HG03571 (cell line): ENCODE results near the gene CAPNS1.
"Not testable (repeated sequence)": the region's sequence is repeated elsewhere in the genome, so short reads cannot be mapped to it uniquely, and the experiment has no call there.

Experiments used
- ATAC-seq: cut with Tn5 transposase; IDR thresholded peaks from one replicate; pipeline ENCODE4 v1.9.1; 2021; ENCODE audit not compliant: unreplicated experiment

CAPNS1 gene

DNA sequence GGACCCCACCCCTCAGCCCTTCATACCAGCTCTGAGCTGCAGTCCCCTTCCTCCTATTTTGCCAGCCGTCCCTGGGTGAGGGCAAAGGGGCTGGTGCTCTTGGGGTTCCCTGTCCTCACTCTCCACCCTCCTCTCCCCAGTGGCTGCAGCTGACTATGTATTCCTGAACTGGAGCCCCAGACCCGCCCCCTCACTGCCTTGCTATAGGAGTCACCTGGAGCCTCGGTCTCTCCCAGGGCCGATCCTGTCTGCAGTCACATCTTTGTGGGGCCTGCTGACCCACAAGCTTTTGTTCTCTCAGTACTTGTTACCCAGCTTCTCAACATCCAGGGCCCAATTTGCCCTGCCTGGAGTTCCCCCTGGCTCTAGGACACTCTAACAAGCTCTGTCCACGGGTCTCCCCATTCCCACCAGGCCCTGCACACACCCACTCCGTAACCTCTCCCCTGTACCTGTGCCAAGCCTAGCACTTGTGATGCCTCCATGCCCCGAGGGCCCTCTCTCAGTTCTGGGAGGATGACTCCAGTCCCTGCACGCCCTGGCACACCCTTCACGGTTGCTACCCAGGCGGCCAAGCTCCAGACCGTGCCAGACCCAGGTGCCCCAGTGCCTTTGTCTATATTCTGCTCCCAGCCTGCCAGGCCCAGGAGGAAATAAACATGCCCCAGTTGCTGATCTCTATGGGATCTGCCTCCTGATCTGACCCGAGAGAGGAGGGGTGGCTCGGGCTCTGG is 10.0 kb downstream of the CAPNS1 start:
- no peak for ATAC-seq

DNA sequence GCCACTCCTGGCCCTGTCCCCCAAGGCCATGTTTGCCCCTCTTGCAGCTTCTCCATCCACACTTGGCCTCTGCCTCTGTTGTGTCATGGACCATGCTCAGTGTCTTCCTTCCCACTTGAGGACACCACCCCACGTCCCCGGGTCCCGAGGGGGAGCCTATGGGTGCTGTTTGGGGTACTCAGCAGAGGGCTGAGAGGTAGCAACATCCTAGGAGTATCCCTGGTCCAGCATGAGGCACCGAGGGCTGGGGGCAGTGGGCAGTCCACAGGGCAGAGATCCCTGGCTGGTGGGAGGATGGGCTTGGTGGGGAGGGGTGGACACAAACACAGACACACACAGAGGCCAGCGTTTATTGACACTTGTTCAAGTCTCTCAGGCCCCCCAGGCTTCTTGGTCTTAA is 10.7 kb downstream of the CAPNS1 start:
- no peak for ATAC-seq

DNA sequence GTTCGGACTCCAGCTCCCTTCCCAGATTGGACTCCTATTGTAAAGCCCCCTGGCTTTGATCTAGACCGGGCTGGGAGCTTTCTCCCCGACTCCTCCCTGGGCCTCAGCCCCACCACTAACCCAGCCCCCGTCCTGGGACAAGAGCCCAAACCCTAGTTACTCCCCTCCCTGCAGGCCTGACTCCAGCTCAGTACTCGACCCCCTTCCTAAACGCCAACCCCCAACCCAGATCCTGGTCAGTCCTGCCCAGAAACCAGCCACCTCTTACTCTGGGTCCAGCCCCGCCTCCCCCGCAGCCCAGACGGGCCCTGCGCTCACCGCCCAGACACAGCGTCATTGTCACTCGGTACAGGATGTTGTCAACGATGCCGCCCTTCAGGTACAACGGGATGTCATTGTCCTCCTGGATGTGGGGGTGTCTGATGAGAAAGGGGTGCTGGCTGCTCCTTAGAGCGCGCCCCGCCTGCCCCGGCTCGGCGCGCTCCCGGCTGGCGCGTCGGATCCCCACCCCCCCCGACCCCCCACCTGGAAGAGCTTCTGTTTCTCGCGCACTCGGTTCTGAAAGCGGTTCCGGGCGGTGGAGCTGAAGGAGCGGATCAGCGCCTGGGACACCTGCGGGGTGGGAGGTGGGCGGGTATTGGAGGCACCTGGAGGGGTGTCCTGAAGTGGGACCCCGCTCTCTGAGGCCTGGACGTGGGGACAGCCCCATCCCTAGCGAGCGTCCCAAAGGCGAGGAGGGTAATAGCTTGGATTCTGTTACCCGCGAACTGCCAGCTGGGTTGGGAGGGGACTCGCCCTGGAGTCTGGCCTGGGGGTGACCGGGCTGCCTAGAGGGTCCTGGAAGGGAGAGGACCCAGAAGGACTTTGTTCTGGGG is 11.5 kb downstream of the CAPNS1 start:
- no peak for ATAC-seq

DNA sequence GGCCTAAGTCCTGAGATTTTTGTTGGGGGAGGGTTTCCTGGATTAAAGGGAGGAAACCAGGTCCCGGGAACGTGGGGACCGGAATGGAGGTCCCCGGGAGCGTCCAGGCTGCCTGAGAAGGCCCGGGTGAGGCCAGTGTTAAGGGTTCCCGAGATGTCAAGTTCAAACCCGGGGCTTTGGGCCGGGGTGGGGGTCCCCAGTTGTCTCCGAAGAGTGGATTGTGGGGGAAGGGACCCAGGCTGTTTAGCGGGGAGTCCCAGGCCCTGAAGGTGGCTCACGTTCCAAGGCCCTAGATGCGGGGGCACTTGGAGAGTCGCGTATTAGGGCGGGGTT is 12.1 kb downstream of the CAPNS1 start:
- no peak for ATAC-seq

DNA sequence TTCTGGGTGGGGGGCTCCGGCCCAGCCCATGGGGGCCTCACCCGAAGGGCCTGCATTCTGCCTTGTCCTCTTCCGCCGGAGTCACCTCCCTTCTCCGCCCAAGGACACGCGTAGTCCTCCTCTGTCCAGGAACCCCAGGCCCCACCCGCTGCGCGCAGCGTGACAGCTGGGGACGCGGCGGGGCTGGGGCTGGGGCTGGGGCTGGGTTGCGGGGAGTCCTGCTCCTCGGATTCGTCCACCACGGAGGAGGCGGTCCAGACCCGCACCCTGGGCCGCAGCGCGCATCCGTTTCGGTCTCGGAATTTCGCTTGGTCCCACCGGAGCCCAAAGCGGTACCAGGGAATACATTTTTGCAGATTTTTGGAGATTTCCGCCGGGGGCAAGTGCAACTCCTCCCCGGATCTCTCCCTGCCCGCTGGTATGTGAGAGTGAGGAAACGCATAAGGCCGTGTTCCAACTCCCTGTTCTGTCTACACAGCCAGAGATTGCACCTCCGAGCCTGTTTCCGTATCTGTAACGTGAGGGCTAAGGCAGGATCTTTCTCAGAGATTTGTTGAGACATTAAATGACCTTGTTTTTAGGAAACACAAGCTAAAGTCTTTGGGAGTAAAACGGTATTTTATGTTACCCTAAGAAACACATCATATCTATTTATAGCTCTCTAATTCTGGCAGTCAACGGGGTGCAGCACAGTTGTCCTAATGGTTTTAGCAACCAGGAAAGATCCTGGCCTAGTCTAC is 12.7 kb downstream of the CAPNS1 start, which contains the start of gene COX7A1:
Gene COX7A1 (minus strand): TSS at position 96 of the 740 bp plus-strand sequence. CDS start 40 bp downstream, at position 56.
- no peak for ATAC-seq

DNA sequence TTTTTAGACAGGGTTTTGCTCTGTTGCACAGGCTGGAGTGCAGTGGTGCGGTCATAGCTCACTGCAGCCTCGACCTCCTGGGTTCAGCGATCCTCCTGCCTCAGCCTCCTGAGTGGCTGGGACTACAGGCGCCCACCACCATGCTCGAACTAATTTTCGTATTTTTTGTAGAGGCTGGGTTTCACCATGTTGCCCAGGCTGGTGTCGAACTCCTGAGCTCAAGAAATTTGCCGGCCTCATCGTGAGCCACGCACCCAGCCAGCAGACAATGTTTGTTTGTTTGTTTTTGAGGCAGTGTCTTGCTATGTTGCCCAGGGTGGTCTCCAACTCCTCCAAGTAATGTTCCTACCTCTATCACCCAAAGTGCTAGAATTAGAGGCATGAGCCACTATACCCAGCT is 13.3 kb downstream of the CAPNS1 start:
- no peak for ATAC-seq

DNA sequence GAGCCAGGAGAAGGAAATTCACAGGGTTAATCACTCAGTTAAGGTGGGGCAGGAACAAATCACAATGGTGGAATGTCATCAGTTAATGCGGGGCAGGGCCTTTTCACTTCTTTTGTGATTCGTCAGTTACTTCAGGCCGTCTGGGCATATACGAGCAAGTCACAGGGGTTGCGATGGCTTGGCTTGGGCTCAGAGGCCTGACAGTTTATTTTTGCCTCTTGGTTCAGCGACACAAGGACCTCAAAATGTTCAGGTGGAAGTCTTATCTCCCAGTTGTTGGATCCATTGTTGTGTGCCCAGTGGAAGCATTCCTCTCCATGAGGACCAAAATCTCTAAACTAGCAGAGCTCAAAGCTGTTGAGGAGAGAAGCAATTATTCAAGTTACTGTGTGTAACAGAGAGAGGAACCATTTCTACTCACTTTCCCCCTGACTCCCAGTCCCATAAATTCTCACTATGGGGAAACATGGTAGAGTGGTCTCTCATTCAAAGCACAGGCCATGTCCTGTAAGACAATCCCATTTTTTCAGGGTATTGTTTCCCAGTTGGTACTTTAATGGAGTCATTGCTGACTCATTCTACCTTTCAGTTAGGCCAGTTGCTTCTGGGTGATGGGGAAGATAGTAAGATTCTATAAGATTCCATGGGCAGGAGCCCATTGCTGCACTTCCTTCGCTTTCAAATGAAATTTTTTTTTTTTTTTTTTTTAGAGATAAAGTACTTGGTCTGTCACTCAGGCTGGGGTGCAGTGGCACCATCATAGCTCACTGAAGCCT is 21.1 kb downstream of the CAPNS1 start:
- no peak for ATAC-seq

DNA sequence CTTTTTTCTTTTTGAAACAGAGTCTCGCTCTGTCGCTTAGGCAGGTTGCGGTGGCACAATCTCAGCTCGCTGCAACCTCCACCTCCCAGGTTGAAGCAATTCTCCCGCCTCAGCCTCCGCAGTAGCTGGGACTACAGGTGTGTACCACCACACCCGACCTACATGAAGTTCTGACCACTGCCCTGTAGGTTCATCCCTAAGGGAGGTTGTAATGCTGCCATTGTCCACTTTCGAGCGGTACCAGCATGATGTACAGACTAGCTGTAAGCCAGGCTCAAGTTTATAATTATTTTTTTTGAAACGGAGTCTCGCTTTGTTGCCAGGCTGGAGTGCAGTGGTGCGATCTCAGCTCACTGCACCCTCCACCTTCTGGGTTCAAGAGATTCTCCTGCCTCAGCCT is 23.9 kb downstream of the CAPNS1 start:
- ATAC-seq, result no peak

DNA sequence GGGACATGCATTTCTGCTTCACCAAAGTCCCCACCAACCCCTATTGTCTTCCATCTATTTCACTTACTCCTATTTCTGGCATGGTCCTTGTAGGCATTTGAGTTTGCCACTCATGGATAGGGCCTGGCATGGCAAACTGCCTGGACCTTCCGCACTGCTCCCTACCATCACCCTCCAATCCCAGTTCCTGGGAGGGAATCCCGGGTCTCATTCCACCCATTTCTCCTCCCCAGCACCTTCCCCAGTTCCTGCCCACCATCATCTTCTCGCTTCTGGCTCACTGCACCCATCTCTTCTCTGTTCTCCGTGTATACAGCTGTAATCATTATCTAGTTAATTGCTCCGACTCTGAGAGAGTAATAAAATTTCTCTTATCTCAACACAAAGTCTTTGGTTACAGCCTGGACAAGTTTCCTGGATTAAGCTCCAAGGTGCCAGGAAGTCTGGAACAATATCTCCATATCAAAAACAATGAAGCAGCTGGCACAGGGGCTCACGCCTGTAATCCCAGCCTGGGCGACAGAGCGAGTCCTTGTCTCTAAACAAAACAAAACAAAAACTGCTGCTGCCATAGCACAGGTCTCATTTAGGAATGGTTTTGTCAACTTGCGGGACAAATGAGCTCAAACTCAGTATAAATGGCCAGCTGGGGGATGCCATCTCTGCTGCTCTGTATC is 29.4 kb downstream of the CAPNS1 start:
- ATAC-seq, result no peak

DNA sequence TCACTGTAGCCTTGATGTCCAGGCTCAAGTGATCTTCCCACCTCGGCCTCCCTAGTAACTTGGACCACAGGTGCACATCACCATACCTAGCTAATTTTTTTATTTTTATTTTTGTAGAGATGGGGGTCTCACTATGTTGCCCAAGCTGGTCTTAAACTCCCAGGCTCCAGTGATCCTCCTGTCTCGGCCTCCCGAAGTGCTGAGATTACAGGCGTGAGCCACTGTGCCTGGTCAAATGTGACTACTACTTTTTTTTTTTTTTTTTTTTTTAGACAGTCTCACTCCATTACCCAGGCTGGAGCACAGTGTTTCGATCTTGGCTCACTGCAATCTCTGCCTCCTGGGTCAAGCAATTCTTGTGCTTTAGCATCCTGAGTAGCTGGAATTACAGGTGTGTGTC is 33.0 kb downstream of the CAPNS1 start:
- ATAC-seq, result no peak

DNA sequence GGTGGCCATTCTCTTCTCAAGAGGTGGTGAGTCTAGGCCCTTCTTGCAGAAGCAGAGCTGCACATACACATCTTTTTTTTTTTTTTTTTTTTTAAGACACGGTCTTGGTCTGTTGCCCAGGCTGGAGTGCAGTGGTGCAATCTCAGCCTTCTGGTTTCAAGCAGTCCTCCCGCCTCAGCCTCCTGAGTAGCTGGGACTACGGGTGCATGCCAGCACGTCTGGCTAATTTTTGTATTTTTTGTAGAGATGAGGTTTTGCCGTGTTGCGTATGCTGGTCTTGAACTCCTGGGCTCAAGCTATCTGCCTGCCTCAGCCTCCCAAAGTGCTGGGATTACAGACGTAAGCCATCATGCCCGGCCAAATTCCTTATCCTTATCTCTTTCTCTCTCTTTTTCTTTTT is 34.0 kb downstream of the CAPNS1 start:
- ATAC-seq, result not testable (repeated sequence)

DNA sequence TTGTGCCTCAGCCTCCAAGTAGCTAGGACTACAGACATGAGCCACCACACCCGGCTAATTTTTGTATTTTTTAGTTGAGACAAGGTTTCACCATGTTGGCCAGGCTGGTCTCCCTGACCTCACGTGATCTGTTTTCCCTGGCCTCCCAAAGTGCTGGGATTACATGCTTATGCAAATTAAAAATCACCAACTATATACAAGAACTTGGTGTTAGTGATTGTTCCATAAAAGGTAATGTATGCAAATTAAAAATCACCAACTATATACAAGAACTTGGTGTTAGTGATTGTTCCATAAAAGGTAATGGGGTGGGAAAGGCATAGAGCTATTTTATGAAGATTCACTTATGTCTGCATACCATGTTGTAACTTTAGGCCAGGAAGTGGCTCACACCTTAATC is 39.2 kb downstream of the CAPNS1 start:
- not testable (repeated sequence) for ATAC-seq

DNA sequence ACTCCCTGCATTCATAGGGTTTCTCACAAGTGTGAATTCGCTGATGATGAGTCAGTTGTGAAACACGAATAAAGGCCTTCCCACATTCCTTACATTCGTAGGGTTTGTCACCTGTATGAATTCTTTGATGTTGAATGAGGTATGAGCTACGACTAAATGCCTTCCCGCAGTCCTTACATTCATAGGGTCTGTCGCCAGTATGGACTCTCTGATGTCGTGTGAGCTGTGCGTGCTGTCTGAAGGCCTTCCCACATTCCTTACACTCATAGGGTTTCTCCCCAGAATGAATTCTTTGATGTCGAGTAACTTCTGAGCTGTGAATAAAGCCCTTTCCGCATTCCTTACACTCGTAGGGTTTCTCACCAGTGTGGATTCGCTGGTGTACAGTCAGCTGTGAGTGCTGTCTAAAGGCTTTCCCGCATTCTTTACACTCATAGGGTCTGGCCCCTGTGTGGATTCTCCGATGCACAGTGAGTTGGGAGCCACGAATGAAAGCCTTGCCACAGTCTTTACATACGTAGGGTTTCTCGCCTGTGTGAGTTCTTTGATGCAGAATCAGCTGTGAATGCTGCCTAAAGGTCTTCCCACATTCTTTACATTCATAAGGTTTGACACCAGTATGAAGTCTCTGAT is 42.9 kb downstream of the CAPNS1 start:
- no peak for ATAC-seq

DNA sequence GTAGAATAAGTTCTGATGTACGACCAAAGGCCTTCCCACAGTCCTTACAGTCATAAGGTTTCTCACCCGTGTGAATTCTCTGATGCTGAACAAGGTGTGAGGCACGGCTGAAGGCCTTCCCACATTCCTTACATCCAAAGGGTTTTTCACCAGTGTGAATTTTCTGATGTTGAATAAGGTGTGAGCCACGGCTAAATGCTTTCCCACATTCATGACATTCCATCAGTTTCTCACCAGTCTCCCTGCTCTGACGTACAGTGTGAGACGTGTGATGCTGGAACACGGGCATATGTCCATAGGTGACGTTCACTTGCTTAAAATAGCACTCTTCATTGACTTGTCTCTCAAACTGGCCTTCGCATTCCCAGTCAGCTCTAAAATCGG is 43.4 kb downstream of the CAPNS1 start:
- no peak for ATAC-seq

DNA sequence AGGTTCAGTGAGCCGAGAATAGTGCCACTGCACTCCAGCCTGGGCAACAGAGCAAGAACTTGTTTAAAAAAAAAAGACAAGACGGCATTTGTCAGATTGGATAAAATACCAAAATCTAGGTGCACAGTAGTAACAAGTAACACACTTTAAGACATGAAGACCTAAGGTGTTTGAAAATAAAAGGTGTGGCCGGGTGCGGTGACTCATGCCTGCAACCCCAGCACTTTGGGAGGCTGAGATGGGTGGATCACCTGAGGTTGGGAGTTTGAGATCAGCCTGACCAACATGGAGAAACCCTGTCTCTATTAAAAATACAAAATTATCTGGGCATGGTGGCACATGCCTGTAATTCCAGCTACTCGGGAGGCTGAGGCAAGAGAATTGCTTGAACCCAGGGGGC is 46.9 kb downstream of the CAPNS1 start:
- ATAC-seq, result not testable (repeated sequence)

DNA sequence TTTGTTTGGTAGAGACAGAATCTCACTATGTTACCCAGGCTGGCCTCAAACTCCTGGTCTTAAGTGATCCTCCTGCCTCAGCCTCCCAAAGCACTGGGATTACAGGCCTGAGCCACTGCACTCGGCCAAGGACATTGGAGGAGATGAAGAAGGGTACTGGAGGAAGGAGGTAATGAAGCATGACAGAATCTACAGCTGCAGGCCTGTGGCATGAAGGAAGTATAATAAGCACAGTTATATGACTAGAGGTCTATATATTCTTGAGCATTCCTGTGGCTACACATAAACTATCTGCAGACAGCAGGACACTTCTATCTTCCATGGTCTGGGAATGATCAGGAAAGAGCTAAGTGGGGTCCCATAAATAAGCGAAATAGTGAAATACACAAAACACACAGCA is 56.4 kb downstream of the CAPNS1 start:
- no peak for ATAC-seq

DNA sequence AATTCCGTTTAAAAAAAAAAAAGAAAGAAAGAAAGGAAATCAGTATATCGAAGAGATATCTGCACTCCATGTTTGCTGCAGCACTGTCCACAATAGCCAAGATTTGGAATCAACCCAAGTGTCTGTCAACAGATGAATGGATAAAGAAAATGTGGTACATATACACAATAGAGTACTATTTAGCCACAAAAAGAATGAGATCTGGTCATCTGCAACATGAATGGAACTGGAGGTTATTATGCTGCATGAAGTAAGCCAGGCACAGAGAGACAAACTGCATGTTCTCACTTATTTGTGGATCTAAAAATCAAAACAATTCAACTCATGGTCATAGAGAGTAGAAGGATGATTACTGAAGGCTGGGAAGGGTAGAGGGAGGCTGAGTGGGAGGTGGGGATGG is 58.3 kb downstream of the CAPNS1 start:
- ATAC-seq, result no peak
